H54 (cell line): Measurements from ENCODE around the gene UBE2A.

Experiments
- DNase-seq: peaks from one replicate; pipeline ENCODE4 v3.0.0; 2011; ENCODE audit warnings: low spot score, mixed read lengths; ENCODE audit not compliant: insufficient read length
- FAIRE-seq: peaks from 3 replicates; lab custom pipeline; 2011; peaks lifted over from hg19 to GRCh38; lab: Jason Lieb, UNC
- POLR2A ChIP-seq: IDR thresholded peaks from 2 replicates; pipeline ENCODE4 v1.6.1; 2011; ENCODE audit warnings: low read depth, mild to moderate bottlenecking, low read length

Gene UBE2A

GRCh38 chrX:119574394-119575266 is at the start of gene UBE2A:
Gene UBE2A, plus strand, starts transcription at chrX:119574563. Its CDS starts 149 bp downstream, at chrX:119574712.
- peak; percentile 76 for FAIRE-seq
- peak; percentile 81 for DNase-seq
- peak; percentile 96 for TF ChIP-seq POLR2A

GRCh38 chrX:119529345-119530276 is 44.8 kb upstream of the UBE2A start:
- DNase-seq (no peak), FAIRE-seq (no peak)
- TF ChIP-seq POLR2A: no peak

- TF ChIP-seq POLR2A: no peak
- FAIRE-seq (no peak), DNase-seq (no peak)
Measured at GRCh38 chrX:119537487-119537886, 36.9 kb upstream of the UBE2A start.

- no peak for TF ChIP-seq POLR2A
- no peak for DNase-seq
- no peak for FAIRE-seq
Measured at GRCh38 chrX:119539872-119540271, 34.5 kb upstream of the UBE2A start.

GRCh38 chrX:119541188-119541587 is 33.2 kb upstream of the UBE2A start:
- DNase-seq (peak; percentile 48), FAIRE-seq (peak; percentile 91)
- no peak for TF ChIP-seq POLR2A

- FAIRE-seq (no peak), DNase-seq (no peak)
Measured at GRCh38 chrX:119549327-119550016, 24.9 kb upstream of the UBE2A start.

GRCh38 chrX:119552508-119552907 is 21.9 kb upstream of the UBE2A start:
- no peak for FAIRE-seq
- no peak for TF ChIP-seq POLR2A
- DNase-seq: no peak

More at GRCh38 chrX:119549327-119550016, 24.9 kb upstream of the UBE2A start:
- TF ChIP-seq POLR2A: no peak

- FAIRE-seq: peak; percentile 92
- TF ChIP-seq POLR2A: peak; percentile 41; the same call in 1 of the 2 replicates
Measured at GRCh38 chrX:119565107-119565663, 9.2 kb upstream of the UBE2A start, which contains the start of gene STEEP1. Gene STEEP1, minus strand, starts transcription at chrX:119565409. Its CDS starts 54 bp downstream, at chrX:119565355.

GRCh38 chrX:119570351-119570835 is 4.0 kb upstream of the UBE2A start:
- no peak for DNase-seq
- no peak for FAIRE-seq
- no peak for TF ChIP-seq POLR2A

More at GRCh38 chrX:119565107-119565663, 9.2 kb upstream of the UBE2A start, which contains the start of gene STEEP1:
- peak; percentile 78 for DNase-seq

GRCh38 chrX:119573222-119573621 is 1.1 kb upstream of the UBE2A start:
- DNase-seq (no peak), FAIRE-seq (no peak)
- TF ChIP-seq POLR2A: no peak

GRCh38 chrX:119573840-119574393 is 446 bp upstream of the UBE2A start:
- DNase-seq: peak; percentile 36
- no peak for TF ChIP-seq POLR2A
- FAIRE-seq: peak; percentile 15

- FAIRE-seq: no peak
- TF ChIP-seq POLR2A: no peak
- no peak for DNase-seq
Measured at GRCh38 chrX:119579414-119579813, 5.1 kb downstream of the UBE2A start.

GRCh38 chrX:119583431-119584059 is 9.2 kb downstream of the UBE2A start:
- DNase-seq: no peak
- FAIRE-seq: no peak
- TF ChIP-seq POLR2A: no peak
